GM10248 (cell line): ENCODE results near the gene EHBP1.
"Not testable (repeated sequence)": the region's sequence is repeated elsewhere in the genome, so short reads cannot be mapped to it uniquely, and the experiment has no call there.

ENCODE experiments used
- CTCF ChIA-PET: fragments of 300-600 bp; sonication (Branson Sonifier 250); formaldehyde crosslinking; extraction: SDS; loops from one replicate; lab custom pipeline; 2021; ENCODE audit warnings: antibody characterized with exemption; lab: Yijun Ruan, JAX
- POLR2A ChIA-PET: fragments of 350-650 bp; sonication (Branson Sonifier 250); formaldehyde crosslinking; extraction: SDS; loops from one replicate; lab custom pipeline; 2020; ENCODE audit warnings: antibody characterized with exemption; lab: Yijun Ruan, JAX
- DNase-seq: peaks from one replicate; pipeline ENCODE4 v3.0.0; 2012; ENCODE audit errors: extremely low spot score
- TF ChIP-seq, protein P1 (sequence below): IDR thresholded peaks from 2 replicates; pipeline ENCODE4 v1.5.1; 2012; ENCODE audit warnings: mild to moderate bottlenecking, low read depth; ENCODE audit errors: extremely low read depth, missing control alignments, control extremely low read depth

The EHBP1 gene

GRCh38 chr2:63066838-63067237 lies 361.3 kb downstream of the EHBP1 start:
- TF ChIP-seq, protein P1, sequence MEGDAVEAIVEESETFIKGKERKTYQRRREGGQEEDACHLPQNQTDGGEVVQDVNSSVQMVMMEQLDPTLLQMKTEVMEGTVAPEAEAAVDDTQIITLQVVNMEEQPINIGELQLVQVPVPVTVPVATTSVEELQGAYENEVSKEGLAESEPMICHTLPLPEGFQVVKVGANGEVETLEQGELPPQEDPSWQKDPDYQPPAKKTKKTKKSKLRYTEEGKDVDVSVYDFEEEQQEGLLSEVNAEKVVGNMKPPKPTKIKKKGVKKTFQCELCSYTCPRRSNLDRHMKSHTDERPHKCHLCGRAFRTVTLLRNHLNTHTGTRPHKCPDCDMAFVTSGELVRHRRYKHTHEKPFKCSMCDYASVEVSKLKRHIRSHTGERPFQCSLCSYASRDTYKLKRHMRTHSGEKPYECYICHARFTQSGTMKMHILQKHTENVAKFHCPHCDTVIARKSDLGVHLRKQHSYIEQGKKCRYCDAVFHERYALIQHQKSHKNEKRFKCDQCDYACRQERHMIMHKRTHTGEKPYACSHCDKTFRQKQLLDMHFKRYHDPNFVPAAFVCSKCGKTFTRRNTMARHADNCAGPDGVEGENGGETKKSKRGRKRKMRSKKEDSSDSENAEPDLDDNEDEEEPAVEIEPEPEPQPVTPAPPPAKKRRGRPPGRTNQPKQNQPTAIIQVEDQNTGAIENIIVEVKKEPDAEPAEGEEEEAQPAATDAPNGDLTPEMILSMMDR: no peak
- CTCF ChIA-PET: interaction anchor here (1.3 kb wide), 1 partner anchor 12 kb away, joined by 3 read pairs; no protein-coding TSS in a partner anchor
- no peak for DNase-seq
- POLR2A ChIA-PET: no interaction called here

- DNase-seq: no peak
- CTCF ChIA-PET: no interaction called here
- POLR2A ChIA-PET: no interaction called here
- TF ChIP-seq, protein P1: no peak
Measured at GRCh38 chr2:63071664-63072063, 366.2 kb downstream of the EHBP1 start.

- ChIA-PET CTCF (no interaction called here), POLR2A (no interaction called here)
- TF ChIP-seq, protein P1: no peak
- no peak for DNase-seq
Measured at GRCh38 chr2:63073994-63074393, 368.5 kb downstream of the EHBP1 start.

DNA sequence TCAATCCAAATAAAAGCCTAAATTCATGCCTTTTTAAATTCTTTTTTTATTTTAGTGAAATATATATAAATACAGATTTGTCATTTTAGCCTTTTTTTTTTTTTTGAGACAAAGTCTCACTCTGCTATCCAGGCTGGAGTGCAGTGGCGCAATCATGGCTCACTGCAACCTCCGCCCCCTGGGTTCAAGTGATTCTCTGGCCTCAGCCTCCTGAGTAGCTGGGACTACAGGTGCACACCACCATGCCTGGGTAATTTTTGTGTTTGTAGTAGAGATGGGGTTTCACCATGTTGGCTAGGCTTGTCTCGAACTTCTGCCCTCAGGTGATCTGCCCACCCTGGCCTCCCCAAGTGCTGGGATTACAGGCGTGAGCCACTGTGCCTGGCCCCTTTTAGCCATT lies 368.9 kb downstream of the EHBP1 start:
- POLR2A ChIA-PET, CTCF ChIA-PET, DNase-seq: not testable (repeated sequence)

GRCh38 chr2:63078852-63079606 lies 373.5 kb downstream of the EHBP1 start:
- peak; percentile 19 for DNase-seq
- CTCF ChIA-PET: interaction anchor here (0.8 to 1.2 kb wide), 4 partner anchors 14 to 409 kb away, joined by 3 to 6 read pairs (median 3); no protein-coding TSS in a partner anchor
- TF ChIP-seq, protein P1: peak; percentile 42
- POLR2A ChIA-PET: no interaction called here

GRCh38 chr2:63081404-63081803 lies 375.9 kb downstream of the EHBP1 start:
- DNase-seq: no peak
- ChIA-PET POLR2A (no interaction called here), CTCF (no interaction called here)
- TF ChIP-seq, protein P1: no peak

GRCh38 chr2:63086687-63087086 lies 381.2 kb downstream of the EHBP1 start:
- POLR2A ChIA-PET: no interaction called here
- no peak for DNase-seq
- CTCF ChIA-PET: interaction anchor here (1.2 to 1.3 kb wide), 2 partner anchors 26 to 630 kb away, joined by 3 read pairs; no protein-coding TSS in a partner anchor
- TF ChIP-seq, protein P1: no peak
